GM18909 (cell line): ENCODE data around the gene SHC4.

Experiments used
- ATAC-seq: cut with Tn5 transposase; IDR thresholded peaks from one replicate; pipeline ENCODE4 v1.9.1; 2021; ENCODE audit warnings: mild to moderate bottlenecking; ENCODE audit not compliant: unreplicated experiment, poor library complexity

The SHC4 gene

DNA sequence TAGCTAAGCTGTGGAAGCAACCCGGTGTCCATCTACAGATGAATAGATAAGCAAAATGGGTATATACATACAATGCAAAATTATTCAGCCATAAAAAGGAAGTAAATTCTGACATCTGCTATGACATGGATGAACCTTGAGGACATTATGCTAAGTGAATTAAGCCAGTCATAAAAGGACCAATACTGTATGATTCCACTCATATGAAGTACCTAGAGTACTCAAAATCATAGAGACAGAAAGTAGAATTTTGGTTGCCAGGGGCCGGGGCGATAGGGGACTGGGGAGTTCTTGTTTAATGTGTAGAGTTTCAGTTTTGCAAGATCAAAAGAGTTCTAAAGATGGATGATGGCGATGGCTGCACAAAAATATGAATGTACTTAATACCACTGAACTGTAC, 75.5 kb downstream of the SHC4 start:
- no peak for ATAC-seq

DNA sequence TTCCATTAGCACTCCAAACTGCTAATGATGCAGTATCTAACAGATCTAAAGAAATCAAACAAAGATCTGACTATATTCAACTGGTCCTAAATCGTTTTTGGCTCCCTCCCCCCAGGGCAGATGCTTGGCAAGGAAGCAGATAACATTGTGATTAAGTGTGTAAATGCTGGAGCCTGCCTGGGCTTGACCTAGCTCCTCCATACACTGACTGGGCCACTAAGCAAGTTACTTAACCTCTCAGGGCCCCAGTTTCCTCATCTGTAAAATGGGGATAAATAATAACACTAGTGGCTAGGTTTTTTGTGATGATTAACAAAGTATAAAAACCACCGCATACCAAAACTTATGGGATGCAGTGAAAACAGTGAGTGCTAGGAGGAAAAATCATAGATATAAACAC, 76.6 kb downstream of the SHC4 start:
- ATAC-seq: no peak

DNA sequence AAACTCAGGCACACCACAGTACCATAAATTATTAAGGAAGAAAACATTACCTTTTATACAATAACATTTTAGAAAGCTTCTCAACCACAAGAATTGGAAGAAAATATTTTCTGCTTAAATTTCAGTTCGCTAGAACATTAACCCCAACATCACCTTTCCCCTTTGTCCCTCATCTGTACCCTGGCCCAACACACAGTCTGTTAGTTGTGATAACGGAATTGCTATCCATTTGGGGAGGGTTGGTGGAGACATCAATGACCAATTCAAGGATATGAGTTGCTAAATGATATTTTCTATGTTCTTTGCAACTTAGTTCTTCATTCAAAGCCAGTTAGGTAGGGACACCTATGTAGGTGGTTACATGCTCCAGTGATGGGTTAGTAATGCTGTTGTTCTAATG, 80.0 kb downstream of the SHC4 start:
- no peak for ATAC-seq

DNA sequence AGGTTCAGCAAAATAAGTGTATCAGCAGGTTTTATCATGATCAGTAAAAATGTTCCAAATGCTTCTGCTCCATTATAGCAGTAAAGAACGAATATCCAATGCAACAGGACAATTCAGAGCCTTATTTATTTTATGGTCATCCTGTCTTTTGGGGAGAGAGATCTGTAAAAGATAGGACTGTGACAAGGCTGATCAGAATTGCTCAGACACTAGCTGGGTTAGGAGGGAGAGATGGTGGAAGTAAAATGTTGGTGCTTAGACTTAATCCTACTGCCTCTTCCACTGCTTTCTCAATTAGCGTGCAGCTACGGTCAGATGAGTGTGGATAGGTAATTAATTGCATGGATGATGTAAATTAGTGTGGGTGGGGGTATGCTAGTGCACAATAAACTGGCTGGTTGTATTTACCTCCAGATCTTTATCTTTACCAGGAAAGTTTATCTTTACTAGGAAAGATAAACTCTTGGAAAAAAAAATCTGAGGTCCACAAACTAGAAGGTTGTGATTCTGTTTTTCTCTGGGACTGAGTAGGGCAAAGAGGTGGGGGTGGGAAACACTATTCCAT, 83.6 kb downstream of the SHC4 start:
- no peak for ATAC-seq

DNA sequence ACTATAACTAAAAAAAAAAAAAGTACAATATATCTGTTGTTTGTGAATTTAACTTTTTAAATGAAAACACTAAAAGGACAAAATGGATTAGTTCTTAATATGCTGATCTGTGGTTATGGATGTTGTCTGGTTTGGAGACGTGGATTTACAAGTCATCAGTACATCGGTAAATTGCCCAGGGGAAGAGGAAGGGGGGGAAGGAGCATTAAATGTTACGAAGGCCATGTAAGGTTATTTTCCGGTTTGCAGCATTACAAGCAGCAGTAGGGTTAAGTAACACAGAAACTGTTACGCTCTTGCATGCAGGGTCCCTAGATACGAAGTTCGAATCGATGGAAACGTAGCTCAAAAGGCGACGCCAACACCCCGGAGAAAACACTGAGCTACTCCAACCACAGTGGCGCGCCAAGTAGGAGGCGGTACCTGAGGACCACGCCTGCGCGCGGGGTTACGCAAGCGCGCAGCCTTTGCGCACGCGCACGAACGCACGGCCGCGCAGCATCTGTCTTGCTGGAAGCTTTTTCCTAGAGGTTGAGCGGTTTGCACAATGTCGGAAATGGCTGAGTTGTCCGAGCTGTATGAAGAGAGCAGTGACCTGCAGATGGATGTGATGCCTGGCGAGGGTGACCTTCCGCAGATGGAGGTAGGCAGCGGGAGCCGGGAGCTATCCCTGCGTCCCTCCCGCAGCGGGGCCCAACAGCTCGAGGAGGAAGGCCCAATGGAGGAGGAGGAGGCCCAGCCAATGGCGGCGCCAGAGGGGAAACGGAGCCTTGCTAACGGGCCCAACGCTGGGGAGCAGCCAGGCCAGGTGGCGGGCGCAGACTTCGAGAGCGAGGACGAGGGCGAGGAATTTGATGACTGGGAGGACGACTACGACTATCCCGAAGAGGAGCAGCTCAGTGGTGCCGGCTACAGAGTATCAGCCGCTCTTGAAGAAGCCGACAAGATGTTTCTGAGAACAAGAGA, 85.8 kb downstream of the SHC4 start, which contains the start of gene EID1:
TSS of gene EID1 (plus strand) at position 505 of the 966 bp plus-strand sequence. CDS start at position 548, 43 bp downstream.
- ATAC-seq: peak; percentile 95

GRCh38 chr15:48876057-48876456, 87.7 kb downstream of the SHC4 start:
- ATAC-seq: no peak

DNA sequence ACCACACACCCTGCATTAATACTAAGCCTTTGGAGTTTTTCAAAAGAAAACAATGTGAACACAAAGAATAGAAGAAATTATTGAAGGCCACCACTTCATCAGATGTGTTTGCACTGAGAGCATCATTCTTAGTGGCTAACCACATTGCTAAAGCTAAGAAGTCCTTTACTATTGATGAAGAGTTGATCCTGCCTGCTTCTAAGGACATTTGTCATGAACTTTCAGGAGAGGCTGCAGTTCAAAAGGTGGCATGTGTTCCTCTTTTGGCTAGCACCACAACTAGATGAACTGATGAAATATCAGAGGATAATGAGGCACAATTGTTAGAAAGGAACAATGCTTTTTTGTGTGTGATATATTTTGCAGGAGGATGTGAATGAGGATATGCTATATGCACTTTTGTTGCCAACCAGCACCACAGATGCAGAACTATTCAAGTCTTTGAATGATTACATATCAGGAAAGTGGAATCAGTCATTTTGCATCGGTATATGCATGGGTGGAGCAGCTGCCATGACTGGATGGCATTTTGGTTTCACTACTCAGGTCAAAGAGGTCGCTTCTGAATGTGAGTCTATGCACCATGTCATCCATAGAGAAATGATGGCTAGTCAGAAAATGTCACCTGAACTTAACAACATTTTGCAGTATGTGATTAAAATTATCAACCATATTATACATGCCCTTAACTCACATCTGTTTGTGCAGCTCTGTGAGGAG, 88.3 kb downstream of the SHC4 start:
- ATAC-seq: no peak

DNA sequence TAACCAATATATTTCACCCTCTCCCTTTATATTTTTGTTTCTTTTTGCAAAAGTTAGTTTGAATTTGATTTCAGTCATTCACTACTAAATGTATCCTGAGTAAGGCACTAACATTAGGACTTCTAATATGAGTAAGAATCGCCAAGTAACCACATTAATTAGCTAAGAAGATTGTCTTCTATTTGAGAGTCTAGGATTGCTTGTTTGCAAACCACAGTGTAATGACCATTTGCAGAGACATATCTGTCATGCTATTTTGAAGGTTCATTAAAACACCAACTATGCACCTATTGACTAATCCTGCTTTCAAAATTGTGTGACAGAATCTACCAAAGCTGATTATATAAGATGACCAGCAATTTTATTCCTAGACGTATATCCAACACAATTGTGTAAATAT, 91.1 kb downstream of the SHC4 start:
- ATAC-seq: no peak

- ATAC-seq: no peak
Measured at GRCh38 chr15:48871542-48871941, 92.2 kb downstream of the SHC4 start.

GRCh38 chr15:48869966-48870365, 93.8 kb downstream of the SHC4 start:
- no peak for ATAC-seq

GRCh38 chr15:48868536-48868935, 95.2 kb downstream of the SHC4 start:
- ATAC-seq: no peak

DNA sequence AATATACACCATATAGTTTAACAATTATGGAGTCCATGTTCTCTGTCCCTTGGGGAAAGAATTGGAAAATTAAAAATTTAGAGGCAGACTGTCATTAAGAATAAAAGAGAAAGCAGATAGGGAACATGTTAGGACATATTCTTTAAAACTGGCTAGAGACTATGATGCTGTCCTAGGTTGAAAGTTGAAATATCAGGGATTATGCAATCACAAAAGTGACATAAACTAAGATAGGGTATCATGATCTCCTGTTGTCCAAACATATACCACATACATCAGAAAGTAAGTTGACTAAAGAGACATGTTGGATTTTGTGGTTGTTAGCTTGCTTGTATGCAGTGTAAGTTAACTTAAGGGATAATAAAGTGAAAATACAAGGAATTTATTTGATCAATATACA, 95.7 kb downstream of the SHC4 start:
- no peak for ATAC-seq

DNA sequence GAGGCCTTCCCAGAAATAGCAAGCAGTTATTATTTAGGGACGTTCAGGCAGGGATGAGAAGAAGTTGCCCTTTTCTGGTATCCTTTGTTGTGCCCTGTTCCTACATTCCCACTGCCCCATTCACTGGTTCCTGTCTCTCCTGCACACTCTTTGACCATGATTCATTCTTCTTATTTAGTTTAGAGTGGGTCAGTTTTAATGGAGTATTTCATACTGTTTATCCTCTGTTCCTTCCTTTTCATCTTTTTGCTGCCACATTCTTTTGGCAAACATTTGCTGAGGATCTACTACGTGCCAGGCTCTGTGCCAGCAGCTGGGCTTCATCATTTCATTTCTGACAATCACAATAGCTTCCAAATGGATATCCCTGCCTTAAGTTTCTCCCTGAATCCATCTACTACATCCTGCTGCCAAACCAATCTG, 97.6 kb downstream of the SHC4 start:
- ATAC-seq: no peak

- ATAC-seq: no peak
Measured at GRCh38 chr15:48865370-48866079, 98.2 kb downstream of the SHC4 start.

GRCh38 chr15:48862705-48863104, 101.0 kb downstream of the SHC4 start:
- no peak for ATAC-seq

DNA sequence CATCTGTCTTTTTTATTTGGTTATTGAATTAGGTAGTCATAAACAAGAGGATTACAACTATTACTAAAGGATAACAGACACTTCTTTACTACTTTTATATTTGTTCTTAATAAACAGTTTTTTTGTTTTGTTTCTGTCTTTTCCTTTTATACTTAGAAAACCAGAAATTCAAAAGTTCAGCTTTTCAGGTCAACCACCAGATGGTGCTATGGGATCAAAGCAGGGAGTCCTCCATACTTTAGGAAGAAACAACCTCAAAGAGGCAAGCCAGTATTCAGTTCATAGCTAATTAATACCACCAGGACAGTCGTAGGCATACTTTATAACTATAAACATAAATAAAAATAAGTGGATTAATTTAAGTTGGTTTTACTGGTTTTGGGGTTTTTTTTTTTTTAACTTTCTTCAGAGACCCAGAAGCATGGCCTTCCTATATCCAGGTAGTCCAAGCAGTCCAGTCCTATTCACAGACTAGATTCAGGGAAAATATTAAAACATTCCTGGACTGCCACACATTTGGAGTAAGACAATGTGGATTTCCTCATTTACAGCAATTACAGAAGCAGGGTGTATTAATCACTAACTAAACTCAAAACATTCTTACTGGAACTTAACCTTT, 101.8 kb downstream of the SHC4 start:
- ATAC-seq: peak; percentile 75

GRCh38 chr15:48859426-48859825, 104.3 kb downstream of the SHC4 start:
- no peak for ATAC-seq

DNA sequence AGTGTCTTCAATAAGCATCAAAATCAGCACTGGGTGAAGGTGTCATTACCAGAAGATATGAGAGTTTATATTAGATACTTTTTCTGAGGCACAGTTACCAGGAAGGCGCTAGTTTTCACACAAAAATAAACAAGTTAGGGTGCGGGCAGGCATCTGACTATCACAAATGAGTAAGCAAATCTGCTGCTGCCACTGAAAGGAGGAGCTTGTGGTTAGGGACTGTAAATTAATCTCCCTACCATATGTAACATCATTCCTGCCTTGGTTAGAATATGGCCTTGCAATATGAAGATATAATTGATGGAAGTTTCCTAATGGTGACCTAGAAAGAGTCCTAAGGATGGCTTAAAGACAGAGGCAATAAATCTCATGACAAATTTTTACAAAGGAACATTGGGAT, 105.3 kb downstream of the SHC4 start:
- ATAC-seq: no peak

GRCh38 chr15:48856942-48857341, 106.8 kb downstream of the SHC4 start:
- ATAC-seq: no peak
